H9 (cell line): ENCODE results near the gene FITM2. TPM values are rescaled to one million over a fixed set of nuclear protein-coding genes. Genes with fewer than 3 reads are reported as not detected.

Experiments
- DNase-seq: peaks from one replicate; pipeline ENCODE4 v3.0.0-alpha.2; 2017
- H2AFZ ChIP-seq: one replicate; pipeline ENCODE4 v1.6.1; 2013; ENCODE audit warnings: mild to moderate bottlenecking, low read length, control low read depth, moderate library complexity
- H2AK5ac ChIP-seq: 2 replicates; pipeline ENCODE4 v1.6.1; 2013; ENCODE audit warnings: low read length, control low read depth, mixed read lengths; ENCODE audit not compliant: insufficient read length
- H2BK120ac ChIP-seq: one replicate; pipeline ENCODE4 v1.6.1; 2013; ENCODE audit warnings: low read depth, mild to moderate bottlenecking, low read length, control low read depth, inconsistent platforms; ENCODE audit not compliant: poor library complexity, severe bottlenecking
- H2BK12ac ChIP-seq: 2 replicates; pipeline ENCODE4 v1.6.1; 2013; ENCODE audit warnings: low read length, control low read depth, mixed read lengths, low read depth; ENCODE audit not compliant: insufficient read length
- H2BK15ac ChIP-seq: 2 replicates; pipeline ENCODE4 v1.6.1; 2013; ENCODE audit warnings: low read depth, low read length, control low read depth
- H2BK20ac ChIP-seq: one replicate; pipeline ENCODE4 v1.6.1; 2013; ENCODE audit warnings: low read depth, mild to moderate bottlenecking, low read length, control low read depth, inconsistent platforms; ENCODE audit not compliant: poor library complexity, severe bottlenecking
- H2BK5ac ChIP-seq: 2 replicates; pipeline ENCODE4 v1.6.1; 2013; ENCODE audit warnings: low read length, control low read depth, mixed read lengths; ENCODE audit not compliant: insufficient read length
- H3K14ac ChIP-seq: 2 replicates; pipeline ENCODE4 v1.6.1; 2013; ENCODE audit warnings: low read length, control low read depth; ENCODE audit not compliant: insufficient read depth
- H3K18ac ChIP-seq: 2 replicates; pipeline ENCODE4 v1.6.1; 2013; ENCODE audit warnings: low read depth, mild to moderate bottlenecking, mixed read lengths, low read length, control low read depth; ENCODE audit not compliant: insufficient read length
- H3K23ac ChIP-seq: 2 replicates; pipeline ENCODE4 v1.6.1; 2013; ENCODE audit warnings: low read length, control low read depth, mixed read lengths, low read depth; ENCODE audit not compliant: insufficient read length
- H3K23me2 ChIP-seq: 2 replicates; pipeline ENCODE4 v1.6.1; 2013; ENCODE audit warnings: low read depth, mild to moderate bottlenecking, mixed read lengths, low read length, control low read depth; ENCODE audit not compliant: insufficient read length, poor library complexity, severe bottlenecking
- H3K27ac ChIP-seq: 2 replicates; pipeline ENCODE4 v1.5.1; 2013; ENCODE audit warnings: low read length, control low read depth, mixed read lengths, low read depth; ENCODE audit not compliant: insufficient read length
- H3K27me3 ChIP-seq: 2 replicates; pipeline ENCODE4 v1.6.1; 2013; ENCODE audit warnings: low read length, control low read depth, inconsistent platforms; ENCODE audit not compliant: insufficient read depth
- H3K4ac ChIP-seq: 2 replicates; pipeline ENCODE4 v1.6.1; 2013; ENCODE audit warnings: low read depth, mild to moderate bottlenecking, control low read depth, inconsistent platforms, low read length, moderate library complexity
- H3K4me1 ChIP-seq: 2 replicates; pipeline ENCODE4 v1.6.1; 2013; ENCODE audit warnings: low read length, control low read depth, inconsistent platforms; ENCODE audit not compliant: insufficient read depth
- H3K4me2 ChIP-seq: 2 replicates; pipeline ENCODE4 v1.6.1; 2013; ENCODE audit warnings: low read length, control low read depth, mixed read lengths; ENCODE audit not compliant: insufficient read length, insufficient read depth
- H3K56ac ChIP-seq: 2 replicates; pipeline ENCODE4 v1.6.1; 2013; ENCODE audit warnings: low read depth, mild to moderate bottlenecking, mixed read lengths, low read length, control low read depth; ENCODE audit not compliant: insufficient read length
- H3K79me1 ChIP-seq: 2 replicates; pipeline ENCODE4 v1.6.1; 2013; ENCODE audit warnings: low read depth, mild to moderate bottlenecking, moderate library complexity, low read length, control low read depth, inconsistent platforms; ENCODE audit not compliant: insufficient read depth, poor library complexity, severe bottlenecking
- H3K79me2 ChIP-seq: 2 replicates; pipeline ENCODE4 v1.6.1; 2013; ENCODE audit warnings: low read length, control low read depth, inconsistent platforms; ENCODE audit not compliant: insufficient read depth
- H3K9ac ChIP-seq: 2 replicates; pipeline ENCODE4 v1.6.1; 2013; ENCODE audit warnings: low read length, control low read depth, mixed read lengths; ENCODE audit not compliant: insufficient read length; ENCODE audit errors: extremely low read depth
- H3K9me3 ChIP-seq: one replicate; pipeline ENCODE4 v1.6.1; 2013; ENCODE audit warnings: low read depth, low read length, inconsistent platforms; ENCODE audit not compliant: control insufficient read depth
- H3T11ph ChIP-seq: one replicate; pipeline ENCODE4 v1.6.1; 2013; ENCODE audit warnings: mild to moderate bottlenecking, low read length, control low read depth, inconsistent platforms
- H4K20me1 ChIP-seq: one replicate; pipeline ENCODE4 v1.6.1; 2013; ENCODE audit not compliant: control insufficient read depth, insufficient read length, insufficient read depth
- H4K5ac ChIP-seq: 2 replicates; pipeline ENCODE4 v1.6.1; 2013; ENCODE audit warnings: low read depth, mild to moderate bottlenecking, mixed read lengths, low read length, control low read depth; ENCODE audit not compliant: insufficient read length
- H4K8ac ChIP-seq: replicated peaks from 2 replicates; pipeline ENCODE4 v1.6.1; 2013; ENCODE audit warnings: low read length, control low read depth, mixed read lengths, low read depth; ENCODE audit not compliant: insufficient read length
- H4K91ac ChIP-seq: 2 replicates; pipeline ENCODE4 v1.6.1; 2013; ENCODE audit warnings: low read depth, mild to moderate bottlenecking, moderate library complexity, mixed read lengths, low read length, control low read depth; ENCODE audit not compliant: insufficient read length
- H3K27ac Mint-ChIP-seq, 3 experiments: 2 replicates in 2 of 3; 3 replicates in 1 of 3; pipeline ENCODE4 v1.8.0; 2020 to 2021; ENCODE audit warnings: mixed read lengths in 3 of 3, mild to moderate bottlenecking in 1 of 3, moderate library complexity in 1 of 3
- H3K27me3 Mint-ChIP-seq: 2 replicates; pipeline ENCODE4 v1.8.0; 2021; ENCODE audit warnings: low read depth, mild to moderate bottlenecking, moderate library complexity, mixed read lengths
- H3K36me3 Mint-ChIP-seq, 3 experiments: 2 replicates in 2 of 3; 3 replicates in 1 of 3; pipeline ENCODE4 v1.8.0; 2020 to 2021; ENCODE audit warnings: low read depth in 3 of 3, mixed read lengths in 3 of 3; ENCODE audit not compliant: insufficient read depth in 1 of 3
- H3K4me1 Mint-ChIP-seq, 2 experiments: 2 replicates each; pipeline ENCODE4 v1.8.0; 2020; ENCODE audit warnings: mixed read lengths in 2 of 2
- H3K4me3 Mint-ChIP-seq, 2 experiments: 2 replicates in 1 of 2; 3 replicates in 1 of 2; pipeline ENCODE4 v1.8.0; 2020 to 2021; ENCODE audit warnings: mild to moderate bottlenecking in 2 of 2, mixed read lengths in 2 of 2, moderate library complexity in 1 of 2
- H3K9me3 Mint-ChIP-seq, 2 experiments: 2 replicates in 1 of 2; 3 replicates in 1 of 2; pipeline ENCODE4 v1.8.0; 2020; ENCODE audit warnings: mild to moderate bottlenecking in 2 of 2, mixed read lengths in 2 of 2, moderate library complexity in 1 of 2
- WGBS: extraction: QIAGEN DNeasy Blood & Tissue Kit; methylation state at CpG from one replicate; pipeline ENCODE4 v1.1.7; 2013; ENCODE audit warnings: missing lambda C conversion rate, low lambda C conversion rate, mixed read lengths; ENCODE audit not compliant: insufficient read length; ENCODE audit errors: extremely low coverage; 5-methylcytosine and 5-hydroxymethylcytosine counted together
- total RNA-seq: library from RNA; stranded (reverse); gene quantifications from 2 replicates; pipeline ENCODE4 v1.2.1, GENCODE V29; 2021
- TF ChIP-seq, protein P1 (sequence below): fragments of 200-600 bp; sonication (generic); conservative IDR thresholded peaks from 3 replicates; pipeline ENCODE4 v1.8.0; 2021; ENCODE audit warnings: antibody characterized with exemption, mild to moderate bottlenecking

FITM2 gene
- total RNA-seq, 1 experiment from 2014 or later: 1.7 TPM

DNA sequence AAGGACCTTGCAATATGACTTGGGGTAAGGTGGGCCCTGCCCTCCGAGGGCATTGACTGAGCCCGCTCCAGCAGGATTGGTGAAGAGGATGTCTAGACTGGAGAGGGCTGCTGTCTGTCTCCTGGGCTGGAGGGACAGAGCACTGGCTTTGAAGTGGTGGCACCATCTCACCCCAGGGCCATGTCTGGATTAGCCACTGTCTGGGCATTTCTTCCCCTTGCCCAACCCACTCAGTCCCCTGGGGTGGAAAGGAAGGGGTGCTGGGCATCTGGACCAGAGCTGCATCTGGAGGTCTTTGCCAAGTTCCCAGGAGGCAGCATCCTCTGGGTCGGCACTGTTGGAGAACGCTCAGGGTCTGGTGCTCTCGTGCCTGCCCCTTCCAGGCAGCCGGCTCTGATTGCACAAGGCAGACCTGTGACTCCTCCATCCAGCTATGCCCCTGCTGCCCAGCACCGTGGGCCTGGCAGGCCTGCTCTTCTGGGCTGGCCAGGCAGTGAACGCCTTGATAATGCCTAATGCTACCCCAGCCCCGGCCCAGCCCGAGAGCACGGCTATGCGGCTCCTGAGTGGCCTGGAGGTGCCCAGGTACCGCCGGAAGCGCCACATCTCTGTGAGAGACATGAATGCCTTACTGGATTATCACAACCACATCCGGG lies 25.9 kb upstream of the FITM2 start, which contains the start of gene R3HDML:
Gene R3HDML, plus strand, starts transcription at position 319 of the 656 bp plus-strand sequence. Its CDS starts 115 bp downstream, at position 434.
- WGBS: no CpG with 5 or more reads among the region's 16 CpGs
- H3K27me3 Mint-ChIP-seq: no peaks in the 10 kb centered on the region
- H3K18ac ChIP-seq: no peak within 1 kb of the TSS
- H2AK5ac ChIP-seq: no peak within 1 kb of the TSS
- no peak within 1 kb of the TSS for H3K14ac ChIP-seq
- H2BK20ac ChIP-seq: no peak within 1 kb of the TSS
- no peak within 1 kb of the TSS for H2BK120ac ChIP-seq
- H3K56ac ChIP-seq: no peak within 1 kb of the TSS
- H4K5ac ChIP-seq: no peak within 1 kb of the TSS
- H2BK15ac ChIP-seq: no peak within 1 kb of the TSS
- no peak within 1 kb of the TSS for H3K27ac ChIP-seq
- H3K9me3 ChIP-seq: no peaks in the 10 kb centered on the region
- no peak within 1 kb of the TSS for H2AFZ ChIP-seq
- TF ChIP-seq, protein P1, sequence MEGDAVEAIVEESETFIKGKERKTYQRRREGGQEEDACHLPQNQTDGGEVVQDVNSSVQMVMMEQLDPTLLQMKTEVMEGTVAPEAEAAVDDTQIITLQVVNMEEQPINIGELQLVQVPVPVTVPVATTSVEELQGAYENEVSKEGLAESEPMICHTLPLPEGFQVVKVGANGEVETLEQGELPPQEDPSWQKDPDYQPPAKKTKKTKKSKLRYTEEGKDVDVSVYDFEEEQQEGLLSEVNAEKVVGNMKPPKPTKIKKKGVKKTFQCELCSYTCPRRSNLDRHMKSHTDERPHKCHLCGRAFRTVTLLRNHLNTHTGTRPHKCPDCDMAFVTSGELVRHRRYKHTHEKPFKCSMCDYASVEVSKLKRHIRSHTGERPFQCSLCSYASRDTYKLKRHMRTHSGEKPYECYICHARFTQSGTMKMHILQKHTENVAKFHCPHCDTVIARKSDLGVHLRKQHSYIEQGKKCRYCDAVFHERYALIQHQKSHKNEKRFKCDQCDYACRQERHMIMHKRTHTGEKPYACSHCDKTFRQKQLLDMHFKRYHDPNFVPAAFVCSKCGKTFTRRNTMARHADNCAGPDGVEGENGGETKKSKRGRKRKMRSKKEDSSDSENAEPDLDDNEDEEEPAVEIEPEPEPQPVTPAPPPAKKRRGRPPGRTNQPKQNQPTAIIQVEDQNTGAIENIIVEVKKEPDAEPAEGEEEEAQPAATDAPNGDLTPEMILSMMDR: no peak
- no peak within 1 kb of the TSS for H3K23ac ChIP-seq
- no peak for DNase-seq
- H3K36me3 Mint-ChIP-seq: no peaks in the 10 kb centered on the region
- H3K79me1 ChIP-seq: no peaks in the 10 kb centered on the region
- H3K9ac ChIP-seq: no peak within 1 kb of the TSS
- H2BK5ac ChIP-seq: no peak within 1 kb of the TSS
- H3K4me3 Mint-ChIP-seq: peak within 1 kb of the TSS in 1 of 2 experiments; percentile 15; a peak in 1 of 5 replicates
- no peak within 1 kb of the TSS for H3K4me2 ChIP-seq
- H3K4me1 ChIP-seq: no peaks in the 10 kb centered on the region
- no peaks in the 10 kb centered on the region for H3K23me2 ChIP-seq
- no peaks in the 10 kb centered on the region for H3K27me3 ChIP-seq
- no peaks in the 10 kb centered on the region for H4K20me1 ChIP-seq
- H3K4ac ChIP-seq: no peak within 1 kb of the TSS
- H4K91ac ChIP-seq: no peak within 1 kb of the TSS
- no peak within 1 kb of the TSS for H4K8ac ChIP-seq
- no peak within 1 kb of the TSS for H2BK12ac ChIP-seq
- H3K27ac Mint-ChIP-seq: peak within 1 kb of the TSS; percentile 6 to 41 (median 11); a peak in 1 of 7 replicates
- H3K4me1 Mint-ChIP-seq: peaks cover 13 to 20% of the 10 kb centered on the region in 2 experiments
- H3K79me2 ChIP-seq: no peaks in the 10 kb centered on the region
- H3K9me3 Mint-ChIP-seq: no peaks in the 10 kb centered on the region
- H3T11ph ChIP-seq: no peak within 1 kb of the TSS
